Sciatic nerve (tissue), 2 donors: ENCODE data around the gene NPFF. TPM values are rescaled to one million over a fixed set of nuclear protein-coding genes. Genes with fewer than 3 reads are reported as not detected.

Experiments used
- ATAC-seq: fragments of 200-7000 bp; cut with Tn5 transposase; one replicate; pipeline ENCODE4 v1.9.1; 2020; ENCODE audit warnings: mild to moderate bottlenecking, moderate library complexity
- DNase-seq: peaks from one replicate; pipeline ENCODE4 v3.0.0-alpha.2; 2020; ENCODE audit warnings: low spot score
- intact Hi-C: fragments of 100-400 bp; cut with DNase I; formaldehyde crosslinking; loops from one replicate; pipeline ENCODE4 v1.14.2; 2022
- total RNA-seq: library from RNA; stranded (reverse); fragmentation: NEBNext Ultra II Directional; extraction: Animal tissue kit (Norgen Biotek cat#: 25700); gene quantifications from one replicate; pipeline ENCODE4 v1.2.1, GENCODE V29; 2021
- donor health status: DM: no; HTN: no; CAD: no.
- donor health status: DM: no; HTN: no; CAD: no.

Gene NPFF
- total RNA-seq, 1 donor from 2014 or later: not detected

DNA sequence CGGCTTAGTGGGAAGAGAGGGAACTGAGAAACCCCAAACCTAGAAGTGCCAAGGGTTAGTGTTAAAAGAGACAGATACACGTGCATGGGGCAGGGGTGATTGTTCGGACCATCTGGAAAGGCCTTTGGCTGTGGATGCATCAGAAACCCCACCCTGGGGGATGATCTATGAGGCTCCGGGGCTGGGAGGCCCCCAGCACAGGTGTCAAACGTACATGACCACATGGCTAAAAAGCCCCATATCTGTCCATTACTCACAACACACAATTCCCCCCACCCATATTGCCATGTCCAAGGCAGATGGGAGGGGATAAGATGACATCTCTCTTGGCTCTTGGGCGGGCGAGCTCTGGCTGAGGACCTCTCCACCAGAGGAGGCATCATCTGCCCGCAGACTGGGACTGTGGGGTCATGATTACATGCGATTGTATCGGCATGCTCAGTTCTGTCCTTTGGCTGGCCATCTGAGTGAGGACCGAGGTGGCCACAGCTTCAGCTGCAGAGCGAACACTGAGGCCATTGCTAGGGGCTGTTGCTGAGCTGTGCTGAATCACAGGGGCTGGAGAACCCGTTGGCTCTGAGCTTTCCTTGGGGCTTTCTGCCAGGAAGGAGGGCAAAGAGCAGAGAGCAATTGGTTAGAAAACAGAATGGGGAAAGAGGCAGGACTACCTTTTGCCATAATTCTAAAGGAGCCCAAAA lies 9.6 kb upstream of the NPFF start:
- DNase-seq (no peak), ATAC-seq (peak; percentile 23)
- intact Hi-C loops: no loop called here

DNA sequence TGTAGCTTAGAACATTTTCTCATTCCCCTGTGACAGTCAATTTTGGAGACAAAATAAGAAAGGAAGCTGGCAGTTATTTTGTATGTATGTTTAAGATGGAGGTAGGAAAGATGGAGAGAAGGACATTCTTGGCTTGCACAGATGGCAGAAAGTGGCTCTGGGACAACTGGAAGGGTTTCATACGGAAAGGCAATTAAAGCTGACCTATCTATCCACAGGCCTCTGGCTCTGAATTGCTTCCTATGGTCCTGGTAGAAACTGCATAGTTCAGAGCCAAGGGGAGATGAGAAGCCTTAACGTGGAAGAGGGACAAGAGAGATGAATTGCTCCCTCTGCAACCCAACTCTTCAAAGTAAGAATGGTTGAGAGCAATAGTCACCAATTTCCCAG lies 8.0 kb upstream of the NPFF start:
- DNase-seq (no peak), ATAC-seq (no peak)
- intact Hi-C loops: no loop called here

DNA sequence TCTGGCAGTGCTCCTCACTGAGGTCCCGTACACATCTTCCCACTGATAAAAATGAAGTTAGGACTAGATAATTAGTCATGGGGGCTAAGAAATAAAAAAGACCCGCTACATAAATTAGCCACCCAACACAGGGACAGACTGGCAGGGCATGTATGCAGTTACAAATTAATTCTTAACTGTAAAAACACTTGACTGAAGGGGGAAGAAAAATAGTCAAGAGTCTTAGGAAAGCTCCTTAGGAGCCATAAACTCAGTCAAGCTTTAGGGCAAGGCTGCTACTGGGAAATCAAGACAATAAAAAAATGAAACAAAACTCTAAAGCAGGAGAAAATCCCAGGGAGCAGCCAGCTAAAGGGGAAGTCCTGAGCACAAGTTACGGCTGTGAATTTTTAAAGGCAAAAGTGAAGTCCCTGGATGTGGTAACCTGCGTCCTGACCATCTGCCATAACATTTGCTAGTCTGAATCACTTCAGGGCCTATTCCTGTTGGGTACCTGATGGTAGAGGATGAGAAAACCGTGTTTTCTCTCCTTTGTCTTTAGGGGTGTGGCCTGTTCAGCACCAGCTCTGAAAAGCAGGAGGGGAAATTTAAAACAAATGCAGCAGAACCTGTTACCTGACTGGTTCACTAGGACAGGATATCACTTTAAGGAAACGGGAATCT lies 7.5 kb upstream of the NPFF start:
- no peak for ATAC-seq
- intact Hi-C loops: no loop called here

DNA sequence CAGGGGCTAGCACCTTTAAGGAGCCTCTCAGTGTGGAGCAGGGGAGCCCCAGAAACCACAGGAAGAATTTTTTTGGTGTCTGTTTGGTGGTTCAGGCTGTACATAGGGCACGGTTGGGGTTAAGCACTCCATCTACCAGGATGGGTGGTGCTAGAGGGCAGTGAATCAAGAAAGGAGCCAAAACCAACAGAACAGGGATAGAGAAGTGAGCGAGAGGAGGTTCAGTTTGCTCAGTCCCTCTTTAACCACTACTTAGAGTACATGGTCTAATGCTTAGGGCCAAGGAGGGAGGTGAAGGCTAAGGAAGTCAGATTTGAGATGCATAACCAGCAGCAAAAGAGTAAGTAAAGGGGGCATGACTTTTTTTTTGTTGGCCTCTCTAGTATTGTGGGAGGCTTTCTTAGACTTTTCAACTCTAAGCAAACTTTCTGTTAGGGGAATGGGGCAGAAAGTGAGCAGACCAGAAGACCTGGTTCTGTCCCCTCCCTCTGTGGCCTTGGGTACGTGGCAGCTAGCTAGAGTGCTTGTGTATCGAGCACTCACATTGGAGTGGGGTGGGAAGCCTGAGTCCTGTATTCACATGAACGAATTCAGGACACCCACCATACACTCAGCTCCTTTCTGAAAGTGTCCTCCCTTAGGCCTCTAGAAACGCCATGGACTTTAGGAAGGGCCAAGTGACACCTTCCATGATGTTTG lies 6.6 kb upstream of the NPFF start:
- no peak for ATAC-seq
- no peak for DNase-seq
- intact Hi-C loops: no loop called here

More for the DNA sequence above, 7.5 kb upstream of the NPFF start:
- no peak for DNase-seq

DNA sequence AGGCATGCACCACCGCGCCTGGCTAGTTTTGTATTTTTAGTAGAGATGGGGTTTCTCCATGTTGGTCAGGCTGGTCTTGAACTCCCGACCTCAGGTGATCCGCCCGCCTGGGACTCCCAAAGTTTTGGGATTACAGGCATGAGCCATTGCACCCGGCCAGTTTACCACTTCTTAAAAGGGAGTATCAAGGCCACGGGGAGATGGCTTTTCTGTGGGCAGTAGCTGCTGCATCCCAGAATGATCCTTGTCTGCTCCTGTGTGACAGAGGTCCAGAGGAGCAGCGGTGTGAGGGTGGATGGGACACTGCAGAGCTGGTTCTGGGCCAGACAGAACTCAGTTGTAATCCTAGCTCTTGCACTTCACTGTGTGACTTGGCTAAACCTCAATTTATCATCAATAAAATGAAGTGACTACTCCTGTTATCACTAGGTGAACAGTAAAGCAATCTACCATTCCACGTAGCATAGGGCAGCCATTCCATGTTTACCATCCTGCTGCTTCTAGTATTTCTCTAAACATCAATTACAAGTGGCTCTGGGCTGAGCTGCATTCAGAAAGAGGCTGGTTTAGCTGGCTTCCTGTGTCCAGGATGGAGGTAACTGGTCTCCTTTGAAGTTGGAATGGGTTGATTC lies 3.0 kb upstream of the NPFF start:
- DNase-seq (no peak), ATAC-seq (no peak)
- intact Hi-C loops: no loop called here

DNA sequence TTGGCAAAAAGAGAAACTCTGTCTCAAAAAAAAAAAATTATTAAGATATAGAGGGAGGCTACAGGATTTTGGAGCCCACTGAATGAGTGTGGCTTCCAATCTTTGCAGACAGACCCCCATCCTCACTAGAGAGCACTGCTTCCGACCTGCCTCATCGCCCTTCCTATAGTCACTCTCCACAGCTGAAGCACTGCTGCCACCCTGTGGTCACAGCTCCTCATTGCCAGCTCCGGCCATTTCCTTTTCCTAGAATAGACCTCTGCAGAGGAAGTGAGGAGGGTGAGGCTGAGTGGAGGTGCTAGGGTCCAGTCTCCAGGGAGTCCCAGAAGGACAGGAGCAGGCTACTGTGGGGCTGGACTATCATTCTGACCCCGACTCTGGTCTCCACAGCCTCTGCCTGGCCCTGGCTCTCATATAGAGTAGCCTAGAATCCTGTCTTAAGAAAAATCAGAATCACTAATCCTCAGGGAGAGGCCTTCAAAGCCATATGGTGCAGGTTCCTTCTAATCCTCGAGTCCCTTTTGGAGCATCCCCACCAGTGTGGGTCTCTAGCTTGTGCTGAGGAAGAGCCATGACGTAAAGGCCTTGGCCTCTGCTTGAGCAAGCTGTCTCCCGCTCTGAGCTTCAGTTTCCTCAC lies 1.4 kb upstream of the NPFF start:
- ATAC-seq: peak; percentile 80
- intact Hi-C loops: loop anchor here (10.0 kb wide), 2 partner anchors 54 to 154 kb away; partner anchors contain the start of gene PCBP2
- peak; percentile 92 for DNase-seq

DNA sequence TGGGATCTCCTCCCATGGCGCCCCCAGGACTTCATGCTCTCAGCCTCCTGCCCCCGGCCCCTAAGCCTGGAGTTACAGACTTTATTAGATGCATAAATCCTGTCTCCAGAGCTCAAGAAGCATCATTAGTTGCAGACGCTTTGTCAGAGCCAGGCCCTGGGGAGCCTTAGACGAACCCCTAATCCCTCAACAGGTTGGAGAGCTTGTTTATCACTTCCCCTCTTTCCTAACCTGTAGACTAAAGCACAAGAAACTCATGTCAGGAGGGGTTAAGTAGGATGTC lies 260 bp upstream of the NPFF start:
- ATAC-seq (no peak), DNase-seq (no peak)
- intact Hi-C loops: loop anchor here (10.0 kb wide), 2 partner anchors 53 to 153 kb away; partner anchors contain the start of gene PCBP2

DNA sequence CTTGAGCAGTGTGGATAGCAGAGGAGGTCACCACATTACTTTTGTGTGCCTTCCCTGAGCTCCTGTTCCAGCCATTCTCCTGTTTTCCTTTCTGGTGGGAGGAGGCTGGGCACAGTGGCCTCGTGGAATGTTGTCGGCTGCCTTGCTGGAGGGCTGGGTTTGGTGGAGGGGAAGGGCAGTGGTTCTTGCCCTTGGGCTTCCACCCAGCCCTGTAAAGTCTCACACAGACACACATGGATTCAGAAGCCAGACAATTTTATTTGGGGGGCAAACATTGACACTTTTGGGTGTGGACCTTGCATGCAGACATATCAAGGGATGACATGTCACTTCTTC lies 866 bp downstream of the NPFF start:
- DNase-seq: no peak
- intact Hi-C loops: loop anchor here (10.0 kb wide), 2 partner anchors 52 to 152 kb away; partner anchors contain the start of gene PCBP2

DNA sequence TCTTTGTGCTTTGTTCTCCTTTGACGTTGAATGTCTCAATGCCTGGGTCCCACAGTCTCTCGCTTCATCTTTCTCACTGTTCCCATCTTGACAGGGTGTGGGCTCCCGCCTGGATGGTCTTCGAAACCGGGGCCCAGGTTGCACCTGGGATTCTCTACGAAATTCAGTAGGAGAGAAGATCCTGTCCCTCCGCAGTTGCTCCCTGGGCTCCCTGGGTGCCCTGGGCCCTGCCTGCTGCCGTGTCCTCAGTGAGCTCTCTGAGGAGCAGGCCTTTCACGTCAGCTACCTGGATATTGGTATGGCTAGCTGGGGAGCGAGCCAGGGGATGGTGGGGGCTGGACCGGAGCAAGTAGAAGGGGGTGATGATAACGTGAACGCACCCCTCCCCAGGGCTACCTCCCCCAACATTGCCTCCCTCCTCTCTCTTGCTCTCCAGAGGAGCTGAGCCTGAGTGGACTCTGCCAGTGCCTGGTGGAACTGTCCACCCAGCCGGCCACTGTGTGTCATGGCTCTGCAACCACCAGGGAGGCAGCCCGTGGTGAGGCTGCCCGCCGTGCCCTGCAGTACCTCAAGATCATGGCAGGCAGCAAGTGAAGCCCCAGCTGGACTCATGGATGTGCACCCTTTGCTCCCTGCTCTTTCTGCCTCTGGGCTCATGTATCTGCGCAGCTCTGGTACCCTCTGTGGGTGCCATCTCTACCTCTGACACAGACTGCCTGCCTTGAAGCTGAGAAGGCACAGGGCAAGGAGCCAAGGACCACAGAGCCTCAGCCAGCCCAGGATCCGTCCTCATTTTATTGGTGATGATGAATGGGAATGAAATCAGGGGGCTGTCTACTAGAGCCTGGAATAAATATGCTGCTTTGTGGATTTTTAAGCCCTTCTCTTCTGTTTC lies 1.5 kb downstream of the NPFF start:
- intact Hi-C loops: loop anchor here (10.0 kb wide), 2 partner anchors 51 to 151 kb away; partner anchors contain the start of gene PCBP2
- DNase-seq (no peak), ATAC-seq (no peak)

More for the DNA sequence above, 866 bp downstream of the NPFF start:
- no peak for ATAC-seq

DNA sequence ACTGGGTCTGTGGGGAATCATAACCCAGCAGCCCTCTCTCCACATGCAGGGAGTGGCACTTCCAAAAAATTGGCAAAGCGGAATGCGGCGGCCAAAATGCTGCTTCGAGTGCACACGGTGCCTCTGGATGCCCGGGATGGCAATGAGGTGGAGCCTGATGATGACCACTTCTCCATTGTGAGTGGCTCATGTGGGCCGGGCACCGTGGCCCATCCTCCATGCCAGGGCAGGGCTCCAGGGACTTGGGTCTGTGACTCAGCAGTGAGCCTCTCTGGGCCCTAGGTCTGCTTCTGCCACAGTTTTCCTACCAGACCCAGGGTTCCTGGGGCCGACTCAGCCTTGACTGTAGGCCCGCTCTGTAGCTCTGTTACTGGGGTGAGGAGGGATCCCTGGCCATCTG lies 2.2 kb downstream of the NPFF start:
- intact Hi-C loops: loop anchor here (10.0 kb wide), 2 partner anchors 50 to 150 kb away; partner anchors contain the start of gene PCBP2
- DNase-seq: no peak

DNA sequence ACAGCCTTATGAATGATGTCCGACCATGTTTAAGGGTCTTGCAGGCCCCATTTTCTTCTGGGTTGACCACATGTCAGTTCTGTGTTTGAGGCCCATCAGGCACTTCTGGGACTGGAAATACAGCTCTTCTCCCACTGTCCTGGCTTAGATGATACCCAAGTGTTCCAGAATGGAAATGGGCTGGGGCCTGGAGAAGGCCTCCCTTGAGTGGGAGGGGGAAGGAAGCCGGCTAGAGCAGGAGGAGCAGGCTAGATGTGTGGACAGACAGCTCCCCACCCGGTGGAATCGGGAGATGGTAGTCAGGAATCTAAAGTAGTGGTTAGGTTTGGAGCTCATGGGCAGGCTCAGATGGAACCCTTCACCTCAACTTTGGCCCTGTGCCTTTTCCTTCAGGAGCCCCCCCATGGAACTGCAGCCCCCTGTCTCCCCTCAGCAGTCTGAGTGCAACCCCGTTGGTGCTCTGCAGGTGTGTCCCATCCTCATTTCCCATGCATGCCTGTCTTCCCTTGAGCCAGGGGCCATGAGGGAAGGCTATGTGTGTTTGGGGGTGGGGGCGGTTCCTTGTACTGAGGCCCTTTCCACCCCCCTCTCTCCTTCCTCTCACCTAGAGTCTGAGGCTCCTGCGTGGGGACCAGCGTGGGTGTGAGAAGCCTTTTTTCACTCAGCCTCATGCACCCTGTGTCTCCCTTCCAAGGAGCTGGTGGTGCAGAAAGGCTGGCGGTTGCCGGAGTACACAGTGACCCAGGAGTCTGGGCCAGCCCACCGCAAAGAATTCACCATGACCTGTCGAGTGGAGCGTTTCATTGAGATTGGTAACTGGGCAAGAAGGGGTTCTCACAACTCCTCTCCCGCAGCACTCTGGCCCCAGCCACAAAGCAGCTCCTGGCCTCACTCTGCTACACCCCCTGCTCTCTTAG lies 3.0 kb downstream of the NPFF start:
- intact Hi-C loops: loop anchor here (10.0 kb wide), 2 partner anchors 49 to 149 kb away; partner anchors contain the start of gene PCBP2
- DNase-seq: no peak
- ATAC-seq: no peak

More for the DNA sequence above, 2.2 kb downstream of the NPFF start:
- ATAC-seq: no peak

DNA sequence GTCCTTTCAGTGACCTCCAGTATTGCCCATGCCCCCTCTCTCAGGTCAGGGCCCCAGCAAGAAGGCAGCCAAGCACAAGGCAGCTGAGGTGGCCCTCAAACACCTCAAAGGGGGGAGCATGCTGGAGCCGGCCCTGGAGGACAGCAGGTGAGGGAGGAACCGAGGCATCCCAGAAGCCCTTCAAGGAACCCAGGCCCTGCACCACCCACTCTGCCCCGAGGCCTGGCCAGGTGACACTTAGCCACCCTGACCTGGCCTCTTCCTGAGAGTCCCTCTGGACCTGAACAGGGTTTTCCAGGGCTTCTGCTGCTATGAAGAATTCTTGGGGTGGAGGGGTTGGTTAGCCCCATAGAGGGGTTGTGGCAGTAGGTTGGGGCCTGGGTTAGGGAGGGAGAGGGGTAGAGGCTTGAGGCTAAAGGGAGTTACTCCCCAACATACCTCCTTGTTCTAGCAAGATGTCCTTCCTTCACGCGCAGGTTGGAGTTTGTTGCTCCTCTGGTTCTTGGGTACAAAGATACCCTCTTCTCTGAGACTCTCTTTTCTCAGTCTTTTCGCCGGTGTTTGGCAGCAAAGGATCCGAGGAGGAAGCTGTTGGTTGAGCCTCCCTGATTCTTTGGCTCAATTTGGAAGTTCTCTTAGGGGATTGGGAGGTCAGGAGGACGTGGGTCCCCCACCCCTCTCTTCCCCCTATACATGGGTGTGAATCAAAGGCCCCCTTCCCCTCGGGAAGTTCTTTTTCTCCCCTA lies 4.1 kb downstream of the NPFF start:
- intact Hi-C loops: loop anchor here (10.0 kb wide), 2 partner anchors 48 to 148 kb away; partner anchors contain the start of gene PCBP2
- no peak for DNase-seq
- no peak for ATAC-seq

DNA sequence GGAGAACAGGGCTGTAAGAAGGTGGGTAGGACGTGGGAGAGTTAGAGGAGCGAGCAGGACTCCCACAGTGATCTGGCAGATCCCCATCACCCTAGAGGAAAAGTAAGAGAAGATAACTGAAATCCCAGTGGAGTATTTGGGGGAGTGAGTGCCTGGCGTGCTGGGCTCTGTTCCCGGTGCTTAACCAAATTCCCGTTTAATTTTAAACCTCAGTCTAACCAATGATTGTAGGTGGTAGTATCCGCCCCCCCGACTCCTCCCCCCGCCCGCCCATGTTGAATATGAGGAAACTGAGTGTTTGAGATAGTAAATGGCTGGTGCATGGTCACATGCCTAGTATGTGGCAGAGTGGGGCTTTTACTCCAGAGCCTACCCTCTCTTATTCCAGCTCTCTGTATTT lies 5.0 kb downstream of the NPFF start:
- ATAC-seq (no peak), DNase-seq (no peak)
- intact Hi-C loops: loop anchor here (10.0 kb wide), 2 partner anchors 48 to 148 kb away; partner anchors contain the start of gene PCBP2

DNA sequence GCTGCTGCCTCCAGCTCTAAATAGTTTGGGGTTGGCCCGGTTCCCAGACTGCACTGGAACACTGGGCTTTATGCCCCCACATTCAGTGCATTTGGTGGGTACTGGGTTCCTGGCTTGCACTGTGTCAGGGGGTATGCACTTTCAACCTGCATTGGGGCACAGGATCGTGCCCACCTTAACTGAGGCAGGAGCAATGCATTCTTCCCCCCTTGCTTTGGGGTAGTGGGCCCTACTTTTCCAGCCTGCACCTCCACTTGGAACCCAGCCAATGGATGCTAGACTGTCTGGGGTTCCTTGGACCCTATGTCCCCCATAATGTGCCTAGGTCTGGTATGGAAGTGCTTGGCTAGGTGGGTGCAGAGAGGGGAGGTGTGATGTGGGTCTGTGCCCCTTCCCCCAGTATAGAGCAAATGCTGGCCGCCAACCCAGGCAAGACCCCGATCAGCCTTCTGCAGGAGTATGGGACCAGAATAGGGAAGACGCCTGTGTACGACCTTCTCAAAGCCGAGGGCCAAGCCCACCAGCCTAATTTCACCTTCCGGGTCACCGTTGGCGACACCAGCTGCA lies 5.6 kb downstream of the NPFF start:
- DNase-seq (no peak), ATAC-seq (no peak)
- intact Hi-C loops: loop anchor here (10.0 kb wide), 2 partner anchors 47 to 147 kb away; partner anchors contain the start of gene PCBP2

DNA sequence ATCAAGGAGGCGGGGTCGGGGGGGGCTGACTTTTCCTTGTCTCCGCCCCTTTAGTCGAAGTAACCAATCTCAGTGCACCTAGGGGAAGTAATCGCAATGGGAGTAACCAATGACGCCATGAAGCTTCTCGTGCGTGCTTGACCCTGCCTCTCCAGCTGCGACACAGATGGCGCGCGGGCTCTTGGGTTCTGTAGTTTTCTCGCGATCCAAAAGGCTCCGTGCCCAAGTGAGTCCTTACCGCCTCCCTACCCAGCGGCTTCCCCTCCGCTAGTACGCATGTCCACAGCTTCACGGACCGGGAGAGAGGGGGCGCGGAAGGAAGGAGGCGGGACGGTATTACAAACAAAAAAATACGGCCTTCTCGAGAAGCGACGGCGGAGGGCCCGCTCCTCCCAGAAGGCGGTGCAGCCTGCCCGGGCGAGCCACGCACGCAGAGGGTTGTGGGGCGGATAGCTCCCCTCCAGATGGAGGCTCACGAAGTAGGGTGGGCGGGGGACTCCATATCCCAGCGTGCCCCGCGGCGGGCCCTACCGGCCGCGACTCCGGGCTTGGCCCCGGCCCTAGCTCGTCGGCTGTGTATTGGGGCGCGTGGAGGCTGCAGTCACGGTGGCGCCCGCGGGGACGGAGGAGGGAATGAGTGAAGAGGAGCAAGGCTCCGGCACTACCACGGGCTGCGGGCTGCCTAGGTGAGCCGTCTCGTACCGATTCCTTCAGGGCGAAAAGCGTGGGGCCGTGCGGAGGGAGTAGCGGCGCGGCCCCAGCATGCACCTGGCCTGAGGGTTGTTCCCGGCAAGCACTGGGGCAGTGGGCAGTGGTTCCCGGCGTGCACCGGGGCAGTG lies 6.3 kb downstream of the NPFF start, which contains the start of gene TARBP2:
Gene TARBP2 (plus strand): TSS at position 508 of the 839 bp plus-strand sequence. CDS start 126 bp downstream, at position 634.
- peak; percentile 91 for ATAC-seq
- intact Hi-C loops: loop anchor here (10.0 kb wide), 2 partner anchors 46 to 146 kb away; partner anchors contain the start of gene PCBP2
- DNase-seq: peak; percentile 99
